ENCODE results near the gene PMEPA1.

PMEPA1 gene

GRCh38 chr20:57620274-57620990 is 89.4 kb downstream of the PMEPA1 start, which contains the start of gene ZBP1:
Gene ZBP1 (minus strand): TSS chr20:57620426. CDS start chr20:57620295, 131 bp downstream.
- peak; percentile 70 to 71 for DNase-seq

- peak; percentile 79 to 82 for DNase-seq
Observed at GRCh38 chr20:57619051-57619831, 90.6 kb downstream of the PMEPA1 start.

DNA sequence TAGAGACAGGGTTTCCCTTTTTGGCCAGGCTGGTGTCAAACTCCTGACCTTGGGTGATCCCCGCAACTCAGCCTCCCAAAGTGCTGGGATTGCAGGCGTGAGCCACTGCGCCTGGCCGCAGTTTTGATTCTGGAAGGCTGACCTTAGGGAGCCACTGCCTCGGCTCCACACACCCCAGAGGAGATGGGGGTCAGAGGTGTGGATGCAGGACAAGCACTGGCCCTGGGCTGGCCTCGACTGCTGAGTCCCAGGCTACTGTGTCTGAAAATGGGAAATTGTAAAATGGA is 91.1 kb downstream of the PMEPA1 start:
- no peak for DNase-seq

DNA sequence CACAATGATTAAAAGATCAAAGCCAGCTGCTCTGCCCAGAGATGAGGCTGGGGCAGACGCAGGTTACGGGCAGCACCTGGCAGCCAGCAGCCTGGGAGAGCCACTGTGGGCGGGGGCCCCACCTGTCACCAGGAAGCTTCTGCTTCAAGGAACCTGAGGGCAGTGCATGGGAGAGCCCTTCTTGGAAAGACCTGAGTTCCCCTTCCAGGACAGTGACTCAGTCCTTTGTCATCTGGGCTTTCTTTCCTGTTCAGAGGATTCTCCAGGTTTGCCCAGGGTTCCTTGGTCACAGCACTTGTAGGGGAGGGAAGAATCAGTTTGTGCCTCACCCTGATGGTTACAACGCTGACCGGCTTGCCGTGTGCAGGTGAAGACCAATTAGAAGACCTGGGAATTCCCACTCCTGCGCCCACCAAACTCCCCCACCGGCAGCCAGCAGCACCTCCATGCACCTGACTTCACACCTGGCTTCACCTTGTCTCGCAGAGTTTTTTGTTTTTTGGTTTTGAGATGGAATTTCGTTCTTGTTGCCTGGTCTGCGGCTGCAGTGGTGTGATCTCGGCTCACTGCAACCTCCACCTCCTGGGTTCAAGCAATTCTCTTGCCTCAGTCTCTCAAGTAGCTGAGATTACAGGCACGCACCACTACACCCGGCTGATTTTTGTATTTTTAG is 91.6 kb downstream of the PMEPA1 start:
- DNase-seq = peak; percentile 15 to 34

GRCh38 chr20:57617079-57617795 is 92.6 kb downstream of the PMEPA1 start:
- no peak for DNase-seq

- DNase-seq = no peak
Observed at GRCh38 chr20:57616143-57616951, 93.5 kb downstream of the PMEPA1 start.

DNA sequence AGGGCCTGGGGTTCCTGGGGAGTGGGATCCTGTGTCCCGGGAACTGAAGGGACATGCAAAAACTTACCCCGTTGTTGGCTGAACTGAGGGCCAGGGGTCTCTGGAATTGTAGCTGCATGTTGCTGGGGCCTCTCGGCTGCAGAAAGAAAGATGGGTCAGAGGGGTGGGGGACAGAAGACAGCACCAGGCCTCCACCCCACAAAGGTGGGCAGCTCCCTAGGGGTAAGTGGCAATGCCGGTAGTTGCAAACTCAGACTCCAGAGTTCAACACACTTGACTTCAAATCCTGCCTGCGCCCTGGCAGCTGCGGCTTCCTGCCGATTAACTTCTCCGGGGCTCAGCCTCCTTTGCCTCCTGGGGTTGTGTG is 94.4 kb downstream of the PMEPA1 start:
- no peak for DNase-seq

GRCh38 chr20:57614490-57615444 is 95.0 kb downstream of the PMEPA1 start:
- DNase-seq = no peak

- no peak for DNase-seq
Observed at GRCh38 chr20:57613481-57613921, 96.3 kb downstream of the PMEPA1 start.

DNA sequence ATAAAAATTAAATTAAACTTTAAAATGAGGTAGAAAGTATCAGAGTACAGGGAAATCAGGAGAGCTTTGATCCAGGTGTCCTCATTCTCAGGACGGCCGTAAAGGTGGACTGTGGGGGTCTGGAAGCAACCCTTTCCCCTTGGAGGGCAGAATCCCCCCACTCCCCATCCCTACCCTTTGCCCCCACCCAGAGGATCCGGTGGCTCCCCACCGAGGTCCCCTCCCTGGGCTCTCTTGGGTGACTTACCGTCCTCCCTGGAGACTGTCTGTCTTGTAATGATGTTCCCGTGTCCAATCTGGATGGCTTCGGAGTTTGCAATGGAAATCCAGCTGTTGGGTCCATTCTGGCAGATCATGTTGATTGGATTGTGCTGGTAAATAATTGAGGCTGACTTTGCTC is 96.9 kb downstream of the PMEPA1 start:
- no peak for DNase-seq

DNA sequence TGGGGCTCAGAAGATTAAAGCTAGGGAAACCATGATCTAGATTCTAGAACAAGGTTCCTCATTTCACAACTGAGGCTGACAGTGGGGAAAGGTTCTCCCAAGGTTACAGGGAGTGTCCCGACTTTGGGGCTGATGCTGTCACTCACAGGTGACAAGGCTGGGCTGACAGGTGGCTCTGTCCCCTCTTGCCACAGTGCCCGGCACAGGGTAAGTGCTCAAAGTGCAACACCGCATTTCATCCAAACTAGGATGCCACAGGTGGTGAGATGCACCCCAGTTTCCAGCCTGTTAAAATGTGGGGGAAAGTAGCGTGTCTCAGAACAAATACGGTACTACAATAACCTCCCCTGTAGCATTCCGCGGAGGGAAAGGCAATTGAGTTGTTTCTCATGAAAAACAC is 97.4 kb downstream of the PMEPA1 start:
- DNase-seq = no peak

DNA sequence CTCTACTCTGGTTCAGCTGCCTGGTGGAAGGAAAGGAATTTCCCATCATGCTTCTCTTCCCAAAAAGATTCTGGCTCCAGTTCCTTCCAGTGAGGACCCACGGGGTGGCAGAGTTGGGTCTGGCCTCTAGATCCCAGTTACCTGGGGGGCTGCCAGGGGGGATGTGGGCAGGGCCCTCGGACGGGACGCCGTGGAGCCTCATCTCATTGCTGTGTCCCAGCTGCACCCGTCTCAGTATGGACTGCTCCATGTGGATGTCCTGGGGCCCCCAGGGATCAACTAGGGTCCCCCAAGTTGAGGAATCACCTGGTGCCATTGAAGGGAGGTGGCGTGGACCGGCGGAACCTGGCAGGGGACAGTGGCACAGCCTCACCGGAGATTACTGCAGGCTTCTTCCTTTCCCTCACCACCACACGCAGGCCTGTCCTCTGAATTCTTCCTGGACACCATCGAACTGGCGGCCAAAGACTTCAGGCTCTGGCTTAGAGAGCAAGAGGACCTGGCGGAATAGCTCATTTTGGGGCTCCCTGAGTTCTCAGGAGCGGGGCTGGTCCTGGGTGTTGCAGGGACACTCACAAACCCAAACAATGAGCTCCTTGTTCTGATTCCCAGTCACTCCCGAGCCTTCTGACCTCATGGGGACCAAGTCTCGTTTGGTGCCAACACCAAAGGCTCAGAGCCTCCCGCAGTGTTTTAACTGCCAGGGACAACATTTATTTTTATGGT is 98.1 kb downstream of the PMEPA1 start:
- no peak for DNase-seq

GRCh38 chr20:57610261-57610952 is 99.4 kb downstream of the PMEPA1 start:
- no peak for DNase-seq

DNA sequence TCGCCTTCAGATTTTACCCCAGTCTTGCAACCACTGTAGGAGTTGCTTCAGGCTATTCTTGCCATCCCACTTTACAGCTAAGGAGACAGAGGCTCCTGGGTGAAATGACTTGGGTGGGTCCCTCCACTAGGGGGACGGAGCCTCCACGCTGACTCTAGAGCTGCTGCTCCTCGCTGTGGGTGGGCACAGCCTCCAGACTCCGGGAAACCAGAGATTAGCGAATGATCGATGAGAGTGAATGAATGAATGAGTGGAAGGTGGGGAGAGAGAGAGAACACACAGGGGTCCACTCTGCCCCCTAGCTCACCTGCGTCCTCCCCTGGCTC is 100.0 kb downstream of the PMEPA1 start:
- DNase-seq = no peak

- no peak for DNase-seq
Observed at GRCh38 chr20:57609086-57609841, 100.6 kb downstream of the PMEPA1 start.

- no peak for DNase-seq
Observed at GRCh38 chr20:57608516-57608915, 101.3 kb downstream of the PMEPA1 start.

DNA sequence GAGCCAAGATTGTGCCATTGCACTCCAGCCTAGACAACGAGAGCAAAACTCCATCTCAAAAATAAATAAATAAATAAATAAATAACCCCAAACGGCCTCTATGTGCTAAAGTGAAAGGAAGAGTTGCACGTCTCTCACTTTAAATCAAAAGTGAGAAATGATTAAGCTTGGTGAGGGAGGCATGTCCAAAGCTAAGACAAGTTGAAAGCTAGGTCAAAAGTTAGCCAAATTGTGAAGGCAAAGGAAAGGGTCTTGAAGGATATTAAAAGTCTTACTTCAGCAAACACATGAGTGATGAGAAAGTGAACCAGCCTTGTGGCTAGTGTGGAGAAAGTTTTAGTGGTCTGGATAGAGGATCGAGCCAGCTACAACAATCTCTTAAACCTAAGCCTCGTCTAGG is 103.9 kb downstream of the PMEPA1 start:
- DNase-seq = no peak

GRCh38 chr20:57605045-57605444 is 104.8 kb downstream of the PMEPA1 start:
- DNase-seq = peak; percentile 27 to 58

- no peak for DNase-seq
Observed at GRCh38 chr20:57603120-57603519, 106.7 kb downstream of the PMEPA1 start.

Measured in CD4-positive, alpha-beta T cell treated with Interleukin-1 beta for 1 hour (primary cell).